Endothelial cell of umbilical vein (primary cell): ENCODE results near the gene TIMELESS.

Experiments used
- EZH2 ChIP-seq: IDR thresholded peaks from 2 replicates; pipeline ENCODE4 v1.6.1; 2012; ENCODE audit warnings: borderline replicate concordance, low read depth, mild to moderate bottlenecking, moderate library complexity, low read length, inconsistent platforms; ENCODE audit not compliant: severe bottlenecking
- FOS ChIP-seq: IDR thresholded peaks from 2 replicates; pipeline ENCODE4 v1.6.1; 2011; ENCODE audit warnings: mild to moderate bottlenecking, low read length, moderate library complexity, borderline replicate concordance; ENCODE audit not compliant: insufficient read depth
- JUN ChIP-seq: IDR thresholded peaks from 2 replicates; pipeline ENCODE4 v1.6.1; 2011; ENCODE audit warnings: borderline replicate concordance, low read depth; ENCODE audit not compliant: insufficient read length, insufficient read depth
- MYC ChIP-seq: IDR thresholded peaks from one replicate; pipeline ENCODE4 v1.6.1; 2011; ENCODE audit warnings: mild to moderate bottlenecking, low read depth, low read length
- POLR2A ChIP-seq: IDR thresholded peaks from 2 replicates; pipeline ENCODE4 v1.6.1; 2012; ENCODE audit warnings: low read depth, mild to moderate bottlenecking, control low read depth, low read length
- POLR2AphosphoS5 ChIP-seq: IDR thresholded peaks from 2 replicates; pipeline ENCODE4 v1.6.1; 2012; ENCODE audit warnings: low read depth, mild to moderate bottlenecking, control low read depth, low read length, moderate library complexity; ENCODE audit not compliant: insufficient read depth
- TF ChIP-seq, protein P1 (sequence below), 2 donors: IDR thresholded peaks; 1 replicate in 1 of 2; 2 replicates in 1 of 2; pipeline ENCODE4 v1.5.1; 2011; ENCODE audit warnings: low read length in 2 of 2, mild to moderate bottlenecking in 2 of 2, moderate library complexity in 2 of 2, control low read depth in 1 of 2, inconsistent platforms in 1 of 2, low read depth in 1 of 2; ENCODE audit not compliant: insufficient read depth in 1 of 2; ENCODE audit errors: extremely low read depth in 1 of 2

DNA sequence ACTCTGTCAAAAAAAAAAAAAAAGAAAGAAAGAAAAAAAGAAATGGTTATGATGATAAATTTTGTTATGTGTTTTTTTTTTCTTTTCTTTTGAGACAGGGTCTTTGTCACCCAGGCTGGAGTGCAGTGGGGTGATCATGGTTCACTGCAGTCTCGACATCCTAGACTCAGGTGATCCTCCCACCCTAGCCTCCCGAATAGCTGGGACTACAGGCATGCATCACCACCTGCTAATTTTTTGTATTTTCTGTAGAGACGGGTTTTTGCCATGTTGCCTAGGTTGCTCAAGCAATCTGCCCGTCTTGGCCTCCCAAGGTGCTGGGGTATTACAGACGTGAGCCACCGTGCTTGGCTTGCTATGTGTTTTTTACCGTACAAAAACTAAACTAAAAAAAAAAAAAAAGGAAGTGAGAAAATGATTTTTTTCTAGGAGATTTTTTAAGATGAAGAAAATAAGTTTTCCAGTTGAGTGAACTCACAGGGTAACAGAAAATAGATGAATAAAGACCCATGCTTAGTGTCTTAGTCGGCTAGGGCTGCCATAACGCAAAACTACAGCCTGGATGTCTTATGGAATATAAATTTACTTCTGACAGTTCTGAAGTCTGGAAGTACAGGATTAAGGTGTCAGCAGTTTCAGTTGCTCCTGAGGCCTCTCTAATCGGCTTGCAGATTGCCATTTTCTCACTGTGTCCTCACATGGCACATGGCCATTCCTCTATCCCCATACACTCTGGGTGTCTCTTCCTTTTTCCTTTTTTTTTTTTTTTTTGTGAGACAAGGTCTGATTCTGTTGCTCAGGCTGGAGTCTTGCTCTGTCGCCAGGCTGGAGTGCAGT is 73.4 kb downstream of the TIMELESS start:
- TF ChIP-seq MYC (no peak), POLR2A (no peak), POLR2AphosphoS5 (no peak), EZH2 (no peak), FOS (no peak), JUN (no peak)
- TF ChIP-seq, protein P1, sequence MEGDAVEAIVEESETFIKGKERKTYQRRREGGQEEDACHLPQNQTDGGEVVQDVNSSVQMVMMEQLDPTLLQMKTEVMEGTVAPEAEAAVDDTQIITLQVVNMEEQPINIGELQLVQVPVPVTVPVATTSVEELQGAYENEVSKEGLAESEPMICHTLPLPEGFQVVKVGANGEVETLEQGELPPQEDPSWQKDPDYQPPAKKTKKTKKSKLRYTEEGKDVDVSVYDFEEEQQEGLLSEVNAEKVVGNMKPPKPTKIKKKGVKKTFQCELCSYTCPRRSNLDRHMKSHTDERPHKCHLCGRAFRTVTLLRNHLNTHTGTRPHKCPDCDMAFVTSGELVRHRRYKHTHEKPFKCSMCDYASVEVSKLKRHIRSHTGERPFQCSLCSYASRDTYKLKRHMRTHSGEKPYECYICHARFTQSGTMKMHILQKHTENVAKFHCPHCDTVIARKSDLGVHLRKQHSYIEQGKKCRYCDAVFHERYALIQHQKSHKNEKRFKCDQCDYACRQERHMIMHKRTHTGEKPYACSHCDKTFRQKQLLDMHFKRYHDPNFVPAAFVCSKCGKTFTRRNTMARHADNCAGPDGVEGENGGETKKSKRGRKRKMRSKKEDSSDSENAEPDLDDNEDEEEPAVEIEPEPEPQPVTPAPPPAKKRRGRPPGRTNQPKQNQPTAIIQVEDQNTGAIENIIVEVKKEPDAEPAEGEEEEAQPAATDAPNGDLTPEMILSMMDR (IDR thresholded peaks at IDR 0.05; ENCODE audit: extremely low read depth in 1 of 2, insufficient read depth in 1 of 2, low read depth in 1 of 2, low read length in 2 of 2) = no peak
